ENCODE results near the gene C3orf33. TPM values are rescaled to one million over a fixed set of nuclear protein-coding genes. Genes with fewer than 3 reads are reported as not detected.
A peak's percentile ranks its signal among the peaks of the same experiment; 100 is the strongest.
"Not testable (repeated sequence)": the region's sequence is repeated elsewhere in the genome, so short reads cannot be mapped to it uniquely, and the experiment has no call there.

C3orf33 gene, protein sequence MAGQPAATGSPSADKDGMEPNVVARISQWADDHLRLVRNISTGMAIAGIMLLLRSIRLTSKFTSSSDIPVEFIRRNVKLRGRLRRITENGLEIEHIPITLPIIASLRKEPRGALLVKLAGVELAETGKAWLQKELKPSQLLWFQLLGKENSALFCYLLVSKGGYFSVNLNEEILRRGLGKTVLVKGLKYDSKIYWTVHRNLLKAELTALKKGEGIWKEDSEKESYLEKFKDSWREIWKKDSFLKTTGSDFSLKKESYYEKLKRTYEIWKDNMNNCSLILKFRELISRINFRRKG
- total RNA-seq = 1 to 10 TPM in 1 of 2 experiments, under 1 TPM in 1; 0.60 to 1.3 TPM

- no peaks in the 10 kb centered on the region for H3K36me3 Mint-ChIP-seq (ENCODE audit: low read depth)
Measured at GRCh38 chr3:155805802-155806618, at the start of gene C3orf33. TSS of gene C3orf33 (minus strand) at chr3:155806278. CDS start at chr3:155806252, 26 bp downstream.

DNA sequence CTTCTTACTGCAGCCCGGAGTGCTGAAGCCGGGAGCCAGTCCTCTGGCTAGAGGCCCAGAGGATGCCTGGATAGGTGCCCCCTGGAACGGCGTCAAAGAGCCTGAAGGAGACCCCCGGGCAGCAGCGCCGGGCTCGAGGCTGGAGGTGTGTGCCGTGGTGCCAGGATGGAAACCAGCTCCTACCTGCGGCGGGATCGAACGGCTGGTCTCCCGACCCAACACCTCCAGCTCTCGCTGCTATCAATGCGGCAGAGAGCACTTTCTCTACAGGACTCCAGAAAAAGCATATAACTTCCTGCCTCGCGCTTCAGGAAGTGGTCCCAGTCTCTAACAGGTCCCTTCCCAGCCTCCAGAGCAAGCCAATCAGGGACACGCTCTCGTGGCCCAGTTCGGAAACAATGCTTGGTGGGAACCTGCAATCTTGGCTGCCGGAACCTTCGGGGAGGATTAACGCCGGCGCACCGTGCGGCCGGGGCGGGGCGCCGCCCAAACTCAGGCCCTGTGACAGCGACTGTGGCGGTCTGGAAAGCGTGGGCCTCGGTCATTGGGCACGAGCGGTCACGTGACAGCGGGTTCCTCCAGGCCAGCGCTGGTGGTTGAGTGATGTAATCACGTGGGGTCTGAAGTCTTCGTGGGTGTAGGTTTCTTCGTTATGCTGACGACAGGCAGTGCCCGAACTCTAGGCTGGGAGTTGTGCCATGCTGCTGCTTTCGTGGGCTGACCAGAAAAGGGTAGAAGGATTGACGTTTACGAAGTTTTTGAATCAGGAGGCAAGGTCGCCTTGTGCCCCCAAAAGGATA lies 48.3 kb upstream of the C3orf33 start, which contains the start of gene SLC33A1:
SLC33A1 (minus strand) TSS at position 287 of the 800 bp plus-strand sequence. CDS start 430 bp downstream, outside the sequence.
- peak within 1 kb of the TSS; percentile 99 for H3K27ac Mint-ChIP-seq
- peak within 1 kb of the TSS; percentile 91 for H3K4me3 Mint-ChIP-seq
- H3K27me3 Mint-ChIP-seq (ENCODE audit: low read depth) = no peaks in the 10 kb centered on the region
- no peaks in the 10 kb centered on the region for H3K9me3 Mint-ChIP-seq (ENCODE audit: insufficient read depth)
- ATAC-seq (peak; percentile 94), DNase-seq (peak; percentile 99)
- peaks cover 33% of the 10 kb centered on the region for H3K36me3 Mint-ChIP-seq (ENCODE audit: low read depth)
- CTCF ChIA-PET = interaction anchor here (2.4 to 4.6 kb wide), 2 partner anchors 16 to 49 kb away, joined by 8 to 53 read pairs; partner anchors contain the start of genes C3orf33 and GMPS
- POLR2A ChIA-PET = interaction anchor here (0.9 to 4.6 kb wide), 10 partner anchors 7 to 822 kb away, joined by 3 to 63 read pairs (median 4); partner anchors contain the start of genes C3orf33 and GMPS
- peaks cover 32% of the 10 kb centered on the region for H3K4me1 Mint-ChIP-seq (ENCODE audit: low read depth)

More at GRCh38 chr3:155805802-155806618, at the start of gene C3orf33:
- ATAC-seq (peak; percentile 99), DNase-seq (peak; percentile 75)
- peak within 1 kb of the TSS; percentile 80 for H3K27ac Mint-ChIP-seq
- CTCF ChIA-PET = interaction anchor here (0.6 to 2.9 kb wide), 69 partner anchors 9 to 704 kb away, joined by 3 to 53 read pairs (median 5); partner anchors contain the start of genes GMPS, PLCH1 and SLC33A1
- H3K4me3 Mint-ChIP-seq = peak within 1 kb of the TSS; percentile 81
- POLR2A ChIA-PET = interaction anchor here (0.8 to 2.7 kb wide), 3 partner anchors 29 to 65 kb away, joined by 3 to 26 read pairs (median 21); partner anchors contain the start of genes GMPS and SLC33A1
- H3K27me3 Mint-ChIP-seq (ENCODE audit: low read depth) = peaks cover 14% of the 10 kb centered on the region
- no peaks in the 10 kb centered on the region for H3K9me3 Mint-ChIP-seq (ENCODE audit: insufficient read depth)
- H3K4me1 Mint-ChIP-seq (ENCODE audit: low read depth) = peaks cover 10% of the 10 kb centered on the region

- peaks cover 35% of the 10 kb centered on the region for H3K4me1 Mint-ChIP-seq (ENCODE audit: low read depth)
- H3K27me3 Mint-ChIP-seq (ENCODE audit: low read depth) = no peaks in the 10 kb centered on the region
- ATAC-seq (peak; percentile 2), DNase-seq (peak; percentile 47)
- peaks cover 37% of the 10 kb centered on the region for H3K36me3 Mint-ChIP-seq (ENCODE audit: low read depth)
- H3K9me3 Mint-ChIP-seq (ENCODE audit: insufficient read depth) = no peaks in the 10 kb centered on the region
- peak overlapping the region; percentile 99 for H3K27ac Mint-ChIP-seq
- POLR2A ChIA-PET = interaction anchor here (0.9 to 4.6 kb wide), 10 partner anchors 8 to 822 kb away, joined by 3 to 63 read pairs (median 4); partner anchors contain the start of genes C3orf33 and GMPS
- H3K4me3 Mint-ChIP-seq = peak overlapping the region; percentile 91
- CTCF ChIA-PET = interaction anchor here (1.1 to 4.6 kb wide), 5 partner anchors 9 to 48 kb away, joined by 3 to 53 read pairs (median 4); partner anchors contain the start of genes C3orf33 and GMPS
Measured at GRCh38 chr3:155853214-155854140, 47.4 kb upstream of the C3orf33 start.

- Mint-ChIP-seq H3K9me3 (ENCODE audit: insufficient read depth) (no peaks in the 10 kb centered on the region), H3K4me1 (ENCODE audit: low read depth) (peaks cover 41% of the 10 kb centered on the region), H3K27me3 (ENCODE audit: low read depth) (no peaks in the 10 kb centered on the region), H3K4me3 (peak overlapping the region; percentile 91), H3K36me3 (ENCODE audit: low read depth) (peaks cover 42% of the 10 kb centered on the region), H3K27ac (peak overlapping the region; percentile 99)
- DNase-seq = no peak
- ChIA-PET POLR2A (interaction anchor here (4.6 kb wide), 1 partner anchor 19 kb away, joined by 63 read pairs; the partner anchor contains the start of gene GMPS), CTCF (interaction anchor here (0.7 to 4.6 kb wide), 5 partner anchors 10 to 47 kb away, joined by 3 to 53 read pairs (median 4); partner anchors contain the start of genes C3orf33 and GMPS)
- no peak for ATAC-seq
Measured at GRCh38 chr3:155852341-155852740, 46.3 kb upstream of the C3orf33 start.

GRCh38 chr3:155849404-155849803 lies 43.3 kb upstream of the C3orf33 start:
- not testable (repeated sequence) for H3K27me3 Mint-ChIP-seq (ENCODE audit: low read depth); H3K9me3 Mint-ChIP-seq (ENCODE audit: insufficient read depth); ATAC-seq; H3K27ac Mint-ChIP-seq; DNase-seq
- CTCF ChIA-PET = interaction anchor here (2.1 kb wide), 1 partner anchor 43 kb away, joined by 5 read pairs; the partner anchor contains the start of gene C3orf33
- POLR2A ChIA-PET = interaction anchor here (0.6 to 1.0 kb wide), 2 partner anchors 21 to 22 kb away, joined by 3 read pairs; partner anchors contain the start of gene GMPS
- Mint-ChIP-seq H3K4me3 (peak overlapping the region; percentile 12), H3K36me3 (ENCODE audit: low read depth) (peaks cover 47% of the 10 kb centered on the region), H3K4me1 (ENCODE audit: low read depth) (peaks cover 45% of the 10 kb centered on the region)

DNA sequence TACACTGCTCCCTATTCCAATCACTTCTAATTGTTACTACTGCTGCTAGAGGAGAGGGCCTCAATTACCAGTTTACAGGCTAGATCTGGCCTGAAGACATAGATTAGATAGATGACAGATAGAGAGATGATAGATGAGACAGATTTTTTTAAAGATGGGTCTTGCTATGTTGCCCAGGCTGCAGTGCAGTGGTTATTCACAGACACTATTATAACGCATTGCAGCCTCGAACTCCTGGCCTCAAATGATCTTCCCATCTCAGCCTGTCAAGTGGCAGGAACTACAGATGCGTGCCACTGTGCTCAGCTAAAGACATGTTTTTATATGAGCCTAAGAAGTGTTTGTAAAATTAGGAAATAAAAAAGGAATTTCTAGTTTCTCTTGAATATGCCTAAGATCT lies 41.9 kb upstream of the C3orf33 start:
- Mint-ChIP-seq H3K4me1 (ENCODE audit: low read depth) (peaks cover 48% of the 10 kb centered on the region), H3K27me3 (ENCODE audit: low read depth) (no peaks in the 10 kb centered on the region), H3K9me3 (ENCODE audit: insufficient read depth) (no peaks in the 10 kb centered on the region), H3K4me3 (no peak overlapping the region), H3K27ac (no peak overlapping the region), H3K36me3 (ENCODE audit: low read depth) (peaks cover 41% of the 10 kb centered on the region)
- ATAC-seq (no peak), DNase-seq (no peak)
- CTCF ChIA-PET = interaction anchor here (2.1 kb wide), 1 partner anchor 42 kb away, joined by 5 read pairs; the partner anchor contains the start of gene C3orf33
- POLR2A ChIA-PET = no interaction called here

DNA sequence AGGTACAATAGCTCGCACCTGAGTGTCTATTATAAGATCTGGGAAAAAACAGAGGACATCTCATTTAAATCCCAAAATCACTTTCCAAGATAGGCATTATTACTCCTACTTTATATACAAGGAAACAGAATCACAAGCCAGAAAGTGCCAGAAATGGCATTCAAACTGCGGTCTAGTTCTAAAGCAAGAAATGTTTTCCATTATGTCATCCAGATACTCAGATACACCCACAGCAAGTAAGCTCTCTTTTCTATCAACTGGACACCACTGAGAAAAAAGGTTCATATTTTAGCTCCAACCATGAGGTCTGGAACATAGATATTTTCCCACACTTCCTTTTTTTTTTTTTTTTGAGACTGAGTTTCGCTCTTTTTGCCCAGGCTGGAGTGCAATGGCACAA lies 40.0 kb upstream of the C3orf33 start:
- no peak overlapping the region for H3K27ac Mint-ChIP-seq
- H3K27me3 Mint-ChIP-seq (ENCODE audit: low read depth) = no peaks in the 10 kb centered on the region
- no peaks in the 10 kb centered on the region for H3K9me3 Mint-ChIP-seq (ENCODE audit: insufficient read depth)
- POLR2A ChIA-PET = no interaction called here
- CTCF ChIA-PET = interaction anchor here (1.2 kb wide), 1 partner anchor 40 kb away, joined by 5 read pairs; the partner anchor contains the start of gene C3orf33
- H3K4me3 Mint-ChIP-seq = no peak overlapping the region
- DNase-seq (no peak), ATAC-seq (no peak)
- peaks cover 26% of the 10 kb centered on the region for H3K36me3 Mint-ChIP-seq (ENCODE audit: low read depth)
- peaks cover 32% of the 10 kb centered on the region for H3K4me1 Mint-ChIP-seq (ENCODE audit: low read depth)

DNA sequence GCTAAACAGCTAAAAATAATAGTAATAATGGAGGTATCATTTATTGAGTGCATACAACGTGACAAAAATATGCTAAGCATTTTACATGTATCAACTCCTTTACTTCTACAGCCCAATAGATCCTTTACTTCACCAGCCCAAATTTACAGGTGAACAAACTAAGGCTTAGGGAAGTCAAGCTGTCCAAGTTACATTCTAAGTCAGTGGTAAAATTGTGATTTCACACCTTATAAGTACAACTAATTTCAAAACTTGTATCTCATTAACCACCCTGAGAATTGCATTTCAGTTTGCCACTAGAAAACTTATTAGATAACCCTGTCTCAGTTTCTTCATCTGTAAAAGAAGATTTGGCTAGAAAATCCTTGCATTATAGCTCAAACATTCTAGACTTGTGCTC lies 37.5 kb upstream of the C3orf33 start:
- POLR2A ChIA-PET = no interaction called here
- no peaks in the 10 kb centered on the region for H3K27me3 Mint-ChIP-seq (ENCODE audit: low read depth)
- H3K27ac Mint-ChIP-seq = no peak overlapping the region
- H3K36me3 Mint-ChIP-seq (ENCODE audit: low read depth) = peaks cover 15% of the 10 kb centered on the region
- no peak for DNase-seq
- no peaks in the 10 kb centered on the region for H3K9me3 Mint-ChIP-seq (ENCODE audit: insufficient read depth)
- H3K4me3 Mint-ChIP-seq = no peak overlapping the region
- peaks cover 19% of the 10 kb centered on the region for H3K4me1 Mint-ChIP-seq (ENCODE audit: low read depth)
- no peak for ATAC-seq
- CTCF ChIA-PET = interaction anchor here (1.4 kb wide), 1 partner anchor 37 kb away, joined by 13 read pairs; the partner anchor contains the start of gene C3orf33

GRCh38 chr3:155835341-155836071 lies 29.4 kb upstream of the C3orf33 start:
- Mint-ChIP-seq H3K27ac (peak overlapping the region; percentile 21), H3K4me3 (no peak overlapping the region), H3K27me3 (ENCODE audit: low read depth) (no peaks in the 10 kb centered on the region), H3K36me3 (ENCODE audit: low read depth) (peaks cover 26% of the 10 kb centered on the region), H3K4me1 (ENCODE audit: low read depth) (peaks cover 6% of the 10 kb centered on the region), H3K9me3 (ENCODE audit: insufficient read depth) (no peaks in the 10 kb centered on the region)
- no peak for ATAC-seq
- ChIA-PET CTCF (interaction anchor here (1.5 to 2.0 kb wide), 2 partner anchors 29 to 34 kb away, joined by 3 to 14 read pairs; partner anchors contain the start of gene C3orf33), POLR2A (interaction anchor here (1.1 to 1.2 kb wide), 2 partner anchors 18 to 30 kb away, joined by 3 read pairs; partner anchors contain the start of gene C3orf33)
- DNase-seq = no peak
